22Rv1 (cell line): ENCODE data around the gene HCFC1R1.
A peak's percentile ranks its signal among the peaks of the same experiment; 100 is the strongest.

ENCODE experiments used
- H3K27ac ChIP-seq: fragments of 450-650 bp; 2 replicates; pipeline ENCODE4 v1.5.1; 2017
- ZFX ChIP-seq: fragments of 450-650 bp; IDR thresholded peaks from 2 replicates; pipeline ENCODE4 v1.6.1; 2017; ENCODE audit warnings: antibody characterized with exemption, borderline replicate concordance
- TF ChIP-seq, protein P1 (sequence below): fragments of 450-650 bp; IDR thresholded peaks from 2 replicates; pipeline ENCODE4 v1.5.1; 2017; ENCODE audit warnings: mild to moderate bottlenecking

The HCFC1R1 gene

DNA sequence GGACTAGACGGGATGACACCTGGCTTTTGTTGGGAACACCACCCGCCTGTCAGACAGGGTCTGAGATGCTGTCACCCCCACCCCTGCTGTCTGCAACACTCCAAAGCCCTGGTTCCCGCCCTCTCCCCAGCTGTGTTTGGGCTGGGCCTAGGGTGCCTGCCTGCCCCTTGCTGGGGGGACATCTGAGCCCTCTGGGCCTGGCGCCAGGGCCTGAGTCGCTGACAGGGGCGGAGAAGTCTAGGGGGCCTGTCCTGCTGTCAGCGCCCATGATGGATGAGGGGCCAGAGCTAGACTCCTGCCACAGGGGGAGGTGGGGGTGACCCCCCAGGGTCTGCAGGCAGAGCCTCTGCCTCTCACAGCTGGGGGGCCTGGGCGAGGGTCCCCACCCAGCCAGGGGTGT is 35.9 kb downstream of the HCFC1R1 start:
- TF ChIP-seq, protein P1, sequence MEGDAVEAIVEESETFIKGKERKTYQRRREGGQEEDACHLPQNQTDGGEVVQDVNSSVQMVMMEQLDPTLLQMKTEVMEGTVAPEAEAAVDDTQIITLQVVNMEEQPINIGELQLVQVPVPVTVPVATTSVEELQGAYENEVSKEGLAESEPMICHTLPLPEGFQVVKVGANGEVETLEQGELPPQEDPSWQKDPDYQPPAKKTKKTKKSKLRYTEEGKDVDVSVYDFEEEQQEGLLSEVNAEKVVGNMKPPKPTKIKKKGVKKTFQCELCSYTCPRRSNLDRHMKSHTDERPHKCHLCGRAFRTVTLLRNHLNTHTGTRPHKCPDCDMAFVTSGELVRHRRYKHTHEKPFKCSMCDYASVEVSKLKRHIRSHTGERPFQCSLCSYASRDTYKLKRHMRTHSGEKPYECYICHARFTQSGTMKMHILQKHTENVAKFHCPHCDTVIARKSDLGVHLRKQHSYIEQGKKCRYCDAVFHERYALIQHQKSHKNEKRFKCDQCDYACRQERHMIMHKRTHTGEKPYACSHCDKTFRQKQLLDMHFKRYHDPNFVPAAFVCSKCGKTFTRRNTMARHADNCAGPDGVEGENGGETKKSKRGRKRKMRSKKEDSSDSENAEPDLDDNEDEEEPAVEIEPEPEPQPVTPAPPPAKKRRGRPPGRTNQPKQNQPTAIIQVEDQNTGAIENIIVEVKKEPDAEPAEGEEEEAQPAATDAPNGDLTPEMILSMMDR = no peak
- TF ChIP-seq ZFX = no peak

DNA sequence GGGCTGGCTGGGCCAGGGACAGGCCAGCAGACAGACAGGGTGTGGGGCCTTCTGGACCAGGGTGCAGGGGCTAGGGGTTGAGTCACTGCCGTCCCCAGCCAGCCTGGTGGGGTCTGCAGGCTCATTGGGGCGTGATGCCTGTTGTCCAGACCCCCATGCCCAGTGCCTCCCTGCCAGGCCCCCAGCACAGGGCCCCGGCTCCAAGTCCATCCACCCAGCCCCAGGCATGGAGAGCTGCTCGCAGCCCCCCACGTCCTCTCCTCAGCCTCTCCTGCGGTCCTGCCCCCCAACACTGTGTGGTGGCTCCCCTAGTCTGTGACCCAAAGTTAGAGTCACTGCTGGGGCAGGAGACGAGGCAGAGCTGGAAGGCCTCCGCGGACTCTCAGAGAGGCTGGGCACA is 36.5 kb downstream of the HCFC1R1 start:
- no peak for TF ChIP-seq ZFX
- TF ChIP-seq, protein P1 = no peak
- H3K27ac ChIP-seq = no peak overlapping the region

More for the DNA sequence above, 35.9 kb downstream of the HCFC1R1 start:
- H3K27ac ChIP-seq = no peak overlapping the region

DNA sequence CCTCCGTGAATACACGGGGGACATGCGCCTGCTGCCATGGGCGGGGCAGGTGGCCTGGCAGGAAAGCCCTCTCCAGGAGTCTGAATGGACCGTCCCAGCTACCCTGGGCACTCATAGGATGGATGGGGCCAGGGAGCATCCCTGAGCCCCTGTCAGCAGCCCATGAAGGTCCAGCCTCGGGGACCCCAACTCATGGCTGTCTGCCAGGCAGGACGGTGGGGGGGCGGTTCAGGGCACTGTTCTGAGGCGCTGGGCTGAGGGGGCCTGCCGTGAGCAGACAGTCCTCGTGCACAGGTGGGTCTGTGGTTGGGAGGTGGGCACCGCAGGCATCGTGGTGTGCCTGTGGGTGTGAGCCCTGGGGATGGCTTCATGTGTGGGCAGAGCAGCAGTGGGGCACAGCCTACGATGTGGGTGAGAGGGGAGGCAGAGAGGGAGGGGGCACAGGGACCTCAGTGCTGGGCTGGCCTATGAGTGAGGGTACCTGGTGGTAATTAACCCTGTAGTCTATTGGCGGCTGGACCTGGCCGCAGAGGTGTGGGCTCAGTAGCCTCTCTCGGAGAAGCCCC is 37.0 kb downstream of the HCFC1R1 start:
- no peak overlapping the region for H3K27ac ChIP-seq
- TF ChIP-seq ZFX = no peak
- TF ChIP-seq, protein P1 = no peak

DNA sequence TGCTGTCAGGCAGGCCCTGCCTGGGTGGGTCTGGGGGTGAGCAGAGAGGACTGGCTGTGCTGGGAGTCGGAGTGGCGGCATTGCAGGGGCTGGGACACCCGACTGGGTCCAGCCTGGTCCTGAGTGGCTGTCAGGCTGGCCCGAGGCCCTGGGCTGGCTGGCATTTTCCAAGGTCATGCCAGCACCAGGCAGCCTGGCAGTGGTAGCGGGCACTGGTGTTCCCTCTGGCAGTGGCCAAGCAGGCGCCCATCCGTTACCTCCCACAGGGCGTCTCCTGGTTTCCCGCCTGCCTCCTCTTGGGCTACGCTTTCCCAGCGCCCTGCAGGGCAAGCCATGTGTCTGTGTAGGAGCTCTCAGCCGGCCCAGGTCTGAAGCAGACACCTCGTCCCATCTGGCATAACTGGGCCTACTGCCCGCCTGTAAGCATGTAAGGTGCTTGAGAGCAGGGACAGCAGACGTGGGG is 37.8 kb downstream of the HCFC1R1 start:
- TF ChIP-seq, protein P1 = no peak
- TF ChIP-seq ZFX = no peak
- H3K27ac ChIP-seq = no peak overlapping the region

DNA sequence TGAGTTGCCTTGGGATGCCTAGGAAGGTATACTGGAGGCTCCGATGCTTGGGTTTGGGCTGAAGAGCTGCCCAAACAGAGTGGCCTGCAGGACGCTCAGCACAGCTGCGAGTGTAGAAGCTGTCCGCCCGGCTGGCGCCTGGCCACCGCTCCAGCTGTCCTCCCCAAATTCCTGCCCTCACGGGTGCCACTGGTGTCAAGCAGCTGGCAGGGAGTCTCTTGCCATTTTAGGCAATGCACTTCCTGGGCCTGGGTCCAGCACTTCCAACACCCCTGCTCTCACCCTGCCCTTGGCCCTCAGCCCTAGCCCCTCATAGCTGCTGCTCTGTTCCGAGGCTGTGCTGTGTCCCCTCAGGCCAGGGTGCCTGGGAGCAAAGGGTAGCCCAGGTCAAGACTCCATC is 38.3 kb downstream of the HCFC1R1 start:
- no peak for TF ChIP-seq ZFX
- TF ChIP-seq, protein P1 = no peak
- no peak overlapping the region for H3K27ac ChIP-seq

DNA sequence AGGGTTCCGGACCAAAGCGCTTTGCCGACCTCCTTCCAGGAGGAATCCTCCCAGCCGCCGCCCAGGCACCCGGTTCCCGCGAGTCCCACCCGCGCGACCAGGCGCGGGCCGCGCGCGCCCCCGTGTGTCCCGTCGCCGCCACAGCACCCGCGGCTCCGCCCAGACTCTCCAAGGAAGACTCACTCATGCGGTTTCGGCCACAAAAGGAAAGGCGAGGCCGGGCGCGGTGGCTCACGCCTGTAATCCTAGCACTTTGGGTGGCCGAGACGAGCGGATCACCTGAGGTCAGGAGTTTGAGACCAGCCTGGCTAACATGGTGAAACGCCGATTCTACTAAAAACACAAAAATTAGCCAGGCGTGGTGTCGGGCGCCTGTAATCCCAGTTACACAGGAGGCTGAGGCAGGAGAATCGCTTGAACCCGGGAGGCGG is 40.0 kb downstream of the HCFC1R1 start:
- TF ChIP-seq, protein P1 = peak; percentile 97
- no peak for TF ChIP-seq ZFX
- H3K27ac ChIP-seq = peak overlapping the region; percentile 41; the same call in 1 of the 2 replicates

DNA sequence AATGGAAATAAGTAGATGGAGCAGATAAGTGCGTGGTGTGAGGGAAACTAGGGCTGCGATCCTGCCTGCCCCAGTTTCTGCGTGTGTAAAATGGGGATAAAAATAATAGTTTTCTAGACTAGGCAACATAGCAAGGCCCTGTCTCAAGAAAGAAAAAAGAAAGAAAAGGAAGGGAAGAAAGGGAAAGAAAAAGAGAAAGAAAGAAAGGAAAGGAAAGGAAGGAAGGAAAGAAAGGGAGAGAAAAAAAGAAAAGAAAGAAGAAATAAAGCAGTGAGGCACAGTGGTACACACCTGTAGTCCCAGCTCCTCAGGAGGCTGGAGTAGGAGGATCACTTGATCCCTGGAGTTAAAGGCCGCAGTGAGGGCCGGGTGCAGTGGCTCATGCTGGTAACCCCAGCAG is 41.3 kb downstream of the HCFC1R1 start:
- H3K27ac ChIP-seq = peak overlapping the region; percentile 99; the same call in 1 of the 2 replicates
- TF ChIP-seq, protein P1 = no peak
- TF ChIP-seq ZFX = no peak
